Left ventricle myocardium inferior (tissue), 1 donor: Measurements from ENCODE around the gene SIDT2. TPM values are rescaled to one million over a fixed set of nuclear protein-coding genes. Genes with fewer than 3 reads are reported as not detected.

ENCODE experiments used
- DNase-seq: peaks from one replicate; pipeline ENCODE4 v3.0.0-alpha.2; 2020
- H3K27ac ChIP-seq: fragments of 200-600 bp; replicated peaks from 2 replicates; pipeline ENCODE4 v1.8.0; 2021
- H3K27me3 ChIP-seq: fragments of 200-600 bp; 2 replicates; pipeline ENCODE4 v1.8.0; 2021; ENCODE audit warnings: low read depth
- H3K36me3 ChIP-seq: fragments of 200-600 bp; 2 replicates; pipeline ENCODE4 v1.8.0; 2021
- H3K4me1 ChIP-seq: fragments of 200-600 bp; 2 replicates; pipeline ENCODE4 v1.8.0; 2021
- H3K4me3 ChIP-seq: fragments of 200-600 bp; 2 replicates; pipeline ENCODE4 v1.8.0; 2021; ENCODE audit warnings: mild to moderate bottlenecking, moderate library complexity
- H3K9me3 ChIP-seq: fragments of 200-600 bp; replicated peaks from 2 replicates; pipeline ENCODE4 v1.8.0; 2021
- CTCF ChIP-seq: fragments of 200-600 bp; IDR thresholded peaks from 2 replicates; pipeline ENCODE4 v1.8.0; 2021; ENCODE audit warnings: antibody characterized with exemption, mild to moderate bottlenecking, borderline replicate concordance
- intact Hi-C: fragments of 100-400 bp; cut with micrococcal nuclease; formaldehyde crosslinking; loops from one replicate; pipeline ENCODE4 v1.11.0; 2022
- total RNA-seq: library from RNA; stranded (reverse); fragmentation: NEBNext Ultra II Directional; extraction: Animal tissue kit (Norgen Biotek cat#: 25700); gene quantifications from one replicate; pipeline ENCODE4 v1.2.1, GENCODE V29; 2021
- donor health status: DM: no; HTN: yes; CAD: no; lungs with severe emphysema.

The SIDT2 gene
- total RNA-seq, 1 donor from 2014 or later: 23.5 TPM

- Histone ChIP-seq H3K4me3 (no peak overlapping the region), H3K27me3 (no peaks in the 10 kb centered on the region), H3K4me1 (peaks cover 16% of the 10 kb centered on the region), H3K36me3 (peaks cover 49% of the 10 kb centered on the region), H3K27ac (no peak overlapping the region), H3K9me3 (no peaks in the 10 kb centered on the region)
- DNase-seq: no peak
- no peak for TF ChIP-seq CTCF
- intact Hi-C loops: no loop called here
Measured at GRCh38 chr11:117238221-117238620, 59.7 kb downstream of the SIDT2 start.

GRCh38 chr11:117239295-117239694 is 60.8 kb downstream of the SIDT2 start:
- DNase-seq: no peak
- Histone ChIP-seq H3K27ac (no peak overlapping the region), H3K36me3 (peaks cover 58% of the 10 kb centered on the region), H3K9me3 (no peaks in the 10 kb centered on the region), H3K27me3 (no peaks in the 10 kb centered on the region), H3K4me1 (peaks cover 6% of the 10 kb centered on the region), H3K4me3 (no peak overlapping the region)
- intact Hi-C loops: no loop called here
- no peak for TF ChIP-seq CTCF

Other genes with a start within 250 kb of the SIDT2 start
- 36.3 TPM for gene SIK3, start 80.3 kb upstream of the SIDT2 start, total RNA-seq
- 51.5 TPM for gene PAFAH1B2, start 34.5 kb upstream of the SIDT2 start, total RNA-seq
- 113 TPM for gene TAGLN, start 20.6 kb downstream of the SIDT2 start, total RNA-seq
- 24.0 TPM for gene PCSK7, start 53.3 kb downstream of the SIDT2 start, total RNA-seq
- gene RNF214, start 53.9 kb downstream of the SIDT2 start, total RNA-seq: 21.1 TPM
- 10.3 TPM for gene BACE1-AS, start 112.6 kb downstream of the SIDT2 start, total RNA-seq
- gene BACE1, start 137.5 kb downstream of the SIDT2 start, total RNA-seq: 13.8 TPM
- 5.9 TPM for gene CEP164, start 149.1 kb downstream of the SIDT2 start, total RNA-seq